ENCODE results near the gene CNTNAP1. TPM values are rescaled to one million over a fixed set of nuclear protein-coding genes. Genes with fewer than 3 reads are reported as not detected.

CNTNAP1 gene
- total RNA-seq (2014; rRNA removed) (4.6 and 6.6 TPM in 2 replicates), Bru-seq, nascent RNA (percentile 50 among the genes with signal in this experiment), BruChase-seq, experiment 1, labeled RNA remaining after a 6-hour chase (percentile 60 among the genes with signal in this experiment), BruChase-seq, experiment 2, labeled RNA remaining after a 2-hour chase (percentile 48 among the genes with signal in this experiment)
- long read RNA-seq, partial matches to known transcripts, result 0 of 3 reads
- long read RNA-seq, other reads (novel, unspliced or antisense), result 3 of 3 reads

DNA sequence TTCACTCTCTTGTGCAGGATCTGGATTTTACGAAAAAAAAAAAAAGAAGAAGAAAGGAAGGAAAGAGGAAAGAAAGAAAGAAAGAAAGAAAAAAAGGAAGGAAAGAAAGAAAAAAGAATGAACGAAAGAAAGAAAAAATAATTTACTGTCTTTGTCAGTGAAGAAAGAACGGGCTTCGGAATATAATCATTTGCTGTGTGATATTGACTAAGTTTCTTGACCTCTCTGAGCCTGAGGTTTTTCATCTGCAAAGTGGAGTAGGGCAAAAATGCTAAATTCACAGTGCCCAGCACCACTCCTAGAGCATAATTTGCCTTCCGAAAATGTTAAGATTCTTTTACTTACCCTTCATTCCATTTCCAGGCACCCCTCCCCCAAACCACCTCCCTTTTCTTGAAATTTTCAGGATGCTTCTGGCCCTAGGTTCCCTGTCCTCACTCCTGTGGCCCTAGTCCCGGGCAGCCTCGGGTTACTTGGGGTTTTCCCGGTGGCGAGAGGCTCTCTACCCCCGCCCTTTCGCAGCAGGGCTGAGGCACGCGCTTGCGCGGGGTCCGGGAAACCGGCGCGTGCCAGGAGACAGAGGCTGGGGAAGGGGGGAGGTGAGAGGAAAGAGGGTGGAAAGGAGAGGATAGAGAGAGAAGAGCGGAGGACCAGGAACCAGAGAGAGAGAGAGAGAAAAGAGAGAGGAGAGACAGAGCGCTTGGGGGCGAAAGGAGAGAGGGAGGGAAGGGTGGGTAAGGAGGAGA is at the start of gene CNTNAP1:
CNTNAP1 (plus strand) TSS at position 556 of the 746 bp plus-strand sequence. CDS start 299 bp downstream, outside the sequence.
- Histone ChIP-seq H3K27ac (ENCODE audit: low read length) (no peak within 1 kb of the TSS), H3K79me2 (ENCODE audit: low read length) (no peaks in the 10 kb centered on the region), H3F3A (ENCODE audit: low read length, unreplicated experiment) (peaks cover 6% of the 10 kb centered on the region), H3K36me3 (ENCODE audit: low read depth, low read length) (no peaks in the 10 kb centered on the region), H3K9ac (ENCODE audit: low read length) (no peak within 1 kb of the TSS), H3K27me3 (ENCODE audit: low read length) (no peaks in the 10 kb centered on the region), H3K4me3 (ENCODE audit: low read length) (peak within 1 kb of the TSS; percentile 70), H2AFZ (ENCODE audit: low read length) (peak within 1 kb of the TSS; percentile 84), H3K9me3 (ENCODE audit: low read length) (no peaks in the 10 kb centered on the region), H3K4me1 (ENCODE audit: insufficient read depth, low read length) (peaks cover 40% of the 10 kb centered on the region), H3K9me2 (replicated peaks; ENCODE audit: low read length) (no peaks in the 10 kb centered on the region), H4K20me1 (ENCODE audit: low read length) (no peaks in the 10 kb centered on the region), H3K4me2 (ENCODE audit: low read length) (peak within 1 kb of the TSS; percentile 88)
- BruUV-seq (replicated peaks), result no TSS peak
- ATAC-seq (peak; percentile 12), DNase-seq (peak; percentile 47)
- ChIA-PET CTCF (interaction anchor here (0.5 to 2.0 kb wide), 4 partner anchors 58 to 299 kb away, joined by 3 to 14 read pairs (median 4); partner anchors contain the start of gene PSMC3IP), POLR2A (ENCODE audit: unreplicated experiment) (no interaction called here)
- TF ChIP-seq, protein P1, sequence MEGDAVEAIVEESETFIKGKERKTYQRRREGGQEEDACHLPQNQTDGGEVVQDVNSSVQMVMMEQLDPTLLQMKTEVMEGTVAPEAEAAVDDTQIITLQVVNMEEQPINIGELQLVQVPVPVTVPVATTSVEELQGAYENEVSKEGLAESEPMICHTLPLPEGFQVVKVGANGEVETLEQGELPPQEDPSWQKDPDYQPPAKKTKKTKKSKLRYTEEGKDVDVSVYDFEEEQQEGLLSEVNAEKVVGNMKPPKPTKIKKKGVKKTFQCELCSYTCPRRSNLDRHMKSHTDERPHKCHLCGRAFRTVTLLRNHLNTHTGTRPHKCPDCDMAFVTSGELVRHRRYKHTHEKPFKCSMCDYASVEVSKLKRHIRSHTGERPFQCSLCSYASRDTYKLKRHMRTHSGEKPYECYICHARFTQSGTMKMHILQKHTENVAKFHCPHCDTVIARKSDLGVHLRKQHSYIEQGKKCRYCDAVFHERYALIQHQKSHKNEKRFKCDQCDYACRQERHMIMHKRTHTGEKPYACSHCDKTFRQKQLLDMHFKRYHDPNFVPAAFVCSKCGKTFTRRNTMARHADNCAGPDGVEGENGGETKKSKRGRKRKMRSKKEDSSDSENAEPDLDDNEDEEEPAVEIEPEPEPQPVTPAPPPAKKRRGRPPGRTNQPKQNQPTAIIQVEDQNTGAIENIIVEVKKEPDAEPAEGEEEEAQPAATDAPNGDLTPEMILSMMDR (conservative IDR thresholded peaks at IDR 0.05; ENCODE audit: low read depth, low read length), result no peak
- TF ChIP-seq EZH2phosphoT487 (IDR thresholded peaks at IDR 0.05; ENCODE audit: borderline replicate concordance, low read length) (0 out of 2 replicates have a peak, but pooled peaks have one; percentile 26), EZH2 (IDR thresholded peaks at IDR 0.05; ENCODE audit: low read length, unreplicated experiment) (no peak)
- intact Hi-C loops (cut with micrococcal nuclease), result no loop called here

DNA sequence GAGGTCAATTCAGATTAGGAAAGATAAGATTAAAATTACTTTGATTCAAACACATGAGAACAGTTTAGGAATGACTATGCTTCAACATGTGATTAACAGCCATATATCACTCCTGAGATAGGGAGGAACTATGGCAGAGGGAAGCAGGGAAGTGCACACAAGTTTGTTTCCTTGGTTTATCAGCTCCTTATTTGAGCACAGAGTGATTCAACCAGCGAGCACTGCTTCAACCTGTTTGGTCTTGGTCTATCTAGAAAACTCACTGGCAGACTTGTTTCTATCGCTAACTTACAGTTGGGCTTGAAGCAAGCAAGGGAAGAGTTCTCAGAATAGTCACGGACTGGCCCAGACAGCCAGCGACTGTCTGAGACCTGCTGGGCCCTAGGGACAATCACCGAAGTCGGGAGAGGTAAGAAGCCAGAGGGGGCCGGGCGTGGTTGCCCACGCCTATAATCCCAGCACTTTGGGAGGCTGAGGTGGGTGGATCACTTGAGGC is 49.3 kb upstream of the CNTNAP1 start:
- no peak overlapping the region for H3K27ac ChIP-seq (ENCODE audit: low read length)
- POLR2A ChIA-PET (ENCODE audit: unreplicated experiment), result no interaction called here
- DNase-seq, result no peak
- CTCF ChIA-PET, result no interaction called here
- intact Hi-C loops (cut with micrococcal nuclease), result no loop called here
- no peaks in the 10 kb centered on the region for H3K9me3 ChIP-seq (ENCODE audit: low read length)
- no peak overlapping the region for H3K4me2 ChIP-seq (ENCODE audit: low read length)
- no TSS peak for BruUV-seq (replicated peaks)
- H3K9me2 ChIP-seq (replicated peaks; ENCODE audit: low read length), result no peaks in the 10 kb centered on the region
- no peak overlapping the region for H2AFZ ChIP-seq (ENCODE audit: low read length)
- no peak for TF ChIP-seq EZH2 (IDR thresholded peaks at IDR 0.05; ENCODE audit: low read length, unreplicated experiment)
- TF ChIP-seq EZH2phosphoT487 (IDR thresholded peaks at IDR 0.05; ENCODE audit: borderline replicate concordance, low read length), result no peak
- TF ChIP-seq, protein P1 (conservative IDR thresholded peaks at IDR 0.05; ENCODE audit: low read depth, low read length), result no peak
- H3K4me1 ChIP-seq (ENCODE audit: insufficient read depth, low read length), result no peaks in the 10 kb centered on the region
- no peaks in the 10 kb centered on the region for H3K36me3 ChIP-seq (ENCODE audit: low read depth, low read length)
- H3K9ac ChIP-seq (ENCODE audit: low read length), result no peak overlapping the region
- no peaks in the 10 kb centered on the region for H3F3A ChIP-seq (ENCODE audit: low read length, unreplicated experiment)
- no peaks in the 10 kb centered on the region for H3K27me3 ChIP-seq (ENCODE audit: low read length)
- no peaks in the 10 kb centered on the region for H4K20me1 ChIP-seq (ENCODE audit: low read length)
- no peak overlapping the region for H3K4me3 ChIP-seq (ENCODE audit: low read length)
- H3K79me2 ChIP-seq (ENCODE audit: low read length), result no peaks in the 10 kb centered on the region
- ATAC-seq, result no peak

Data from PC-3 (cell line).